Tibial nerve (tissue), 4 donors: ENCODE measurements around the gene DACT2.

ENCODE experiments used
- CTCF ChIP-seq, 5 experiments: fragments of 200-600 bp in 3 of 5; fragments of 450-650 bp in 2 of 5; sonication (generic) in 3 of 5; IDR thresholded peaks; one replicate each; pipeline ENCODE4 v1.5.1; 2016 to 2019; ENCODE audit warnings: antibody characterized with exemption in 5 of 5, mild to moderate bottlenecking in 3 of 5, moderate library complexity in 2 of 5
- EP300 ChIP-seq, 2 donors: sonication (generic); formaldehyde crosslinking; IDR thresholded peaks; one replicate each; pipeline ENCODE4 v1.6.1; 2017; ENCODE audit warnings: antibody characterized with exemption in 2 of 2, mild to moderate bottlenecking in 1 of 2
- POLR2A ChIP-seq, 2 donors: fragments of 450-650 bp; IDR thresholded peaks; one replicate each; pipeline ENCODE4 v1.6.1; 2017; ENCODE audit warnings: antibody characterized with exemption in 2 of 2, mild to moderate bottlenecking in 2 of 2, moderate library complexity in 2 of 2

DNA sequence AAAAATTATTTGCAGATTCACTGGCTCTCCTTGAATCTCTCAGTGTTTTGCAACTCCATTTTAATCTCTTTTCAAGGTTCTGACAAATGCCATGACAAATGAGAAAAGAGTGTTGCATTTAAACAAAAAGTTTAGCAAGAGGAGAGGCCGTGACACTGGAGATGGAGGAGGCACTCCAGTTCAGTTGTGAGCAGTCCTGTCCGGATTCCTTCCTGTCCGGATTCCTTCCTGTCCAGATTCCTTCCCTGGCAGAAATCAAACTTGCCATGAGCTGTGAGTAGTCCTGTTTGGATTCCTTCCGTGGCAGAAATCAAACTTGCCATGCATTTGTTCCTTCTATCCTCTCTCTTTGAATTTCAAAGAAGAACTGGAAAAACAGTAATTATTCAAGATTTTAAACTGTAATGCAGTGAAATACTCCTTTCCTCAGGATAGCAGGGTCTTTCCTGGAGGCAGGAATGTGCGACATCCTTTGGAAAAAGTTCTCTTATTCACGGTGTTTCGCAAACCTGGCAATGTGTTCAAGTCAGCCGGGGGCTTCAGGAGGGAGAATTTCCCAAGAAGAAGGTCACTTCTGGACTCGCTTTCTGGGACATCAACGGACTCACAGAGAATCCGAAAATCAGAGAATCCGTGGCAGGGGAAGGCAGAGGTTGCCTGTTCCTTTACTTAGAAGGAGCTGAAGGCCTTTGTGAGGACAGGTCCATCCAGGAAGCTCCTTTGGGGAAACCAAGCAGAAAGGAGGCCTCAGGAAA, 48.7 kb upstream of the DACT2 start:
- TF ChIP-seq CTCF (IDR thresholded peaks at IDR 0.05) (no peak), POLR2A (IDR thresholded peaks at IDR 0.05) (no peak), EP300 (IDR thresholded peaks at IDR 0.05) (no peak)
